ENCODE data around the gene ALOX5AP.

GRCh38 chr13:30805603-30806011, 70.3 kb downstream of the ALOX5AP start:
- TF ChIP-seq CTCF (IDR thresholded peaks at IDR 0.05) (no peak), POLR2A (IDR thresholded peaks at IDR 0.05) (no peak)

All from vagina (tissue), 2 donors.